ENCODE measurements around the gene REELD1.

DNA sequence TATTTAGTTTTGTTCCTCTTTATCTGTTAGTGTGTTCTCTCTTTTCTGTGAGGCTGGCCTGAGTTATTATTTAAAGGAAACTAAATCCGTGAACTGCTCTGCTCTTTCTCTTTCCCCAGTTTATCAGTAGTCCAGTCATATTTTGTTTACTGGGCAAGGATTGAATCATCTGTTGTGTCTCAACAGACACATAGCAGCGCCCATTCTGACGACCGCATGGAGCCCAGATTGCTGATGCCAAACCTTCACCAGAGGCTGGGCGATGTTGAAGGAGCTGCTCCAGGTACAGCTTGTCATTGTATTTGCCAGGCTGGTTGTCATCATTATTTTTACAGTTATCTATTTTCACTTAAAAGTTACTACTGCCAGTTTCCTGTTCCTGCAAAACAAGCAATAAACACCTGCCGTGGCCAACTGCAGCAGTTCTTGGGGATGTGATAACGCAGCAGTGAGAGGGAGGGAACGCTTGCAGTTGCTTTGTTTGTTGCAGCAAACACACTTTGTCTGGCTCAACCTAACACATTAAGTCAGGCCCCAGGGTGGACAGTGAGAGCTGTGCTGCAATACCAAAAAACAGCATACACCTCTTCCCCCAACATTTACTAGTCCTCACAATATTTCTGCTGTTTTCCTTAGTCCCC is 10.1 kb downstream of the REELD1 start:
- no peak for TF ChIP-seq CTCF (IDR thresholded peaks at IDR 0.05 in 4 of 5, conservative IDR thresholded peaks at IDR 0.05 in 1 of 5)
- TF ChIP-seq POLR2A (IDR thresholded peaks at IDR 0.05): no peak

All from gastrocnemius medialis (tissue), 4 donors.